HEK293 (cell line): ENCODE measurements around the gene ACR.

ENCODE experiments used
- CTCF ChIA-PET: fragments of 350-600 bp; formaldehyde crosslinking; extraction: SDS; loops from one replicate; lab custom pipeline; 2021; ENCODE audit warnings: antibody characterized with exemption; lab: Yijun Ruan, JAX
- POLR2A ChIA-PET: fragments of 300-600 bp; formaldehyde crosslinking; extraction: SDS; loops from one replicate; lab custom pipeline; 2020; ENCODE audit warnings: antibody characterized with exemption, inconsistent platforms; lab: Yijun Ruan, JAX
- H3K27ac ChIP-seq: fragments of 200-500 bp; sonication (Bioruptor generic); 2 replicates; pipeline ENCODE4 v1.5.1; 2014; ENCODE audit warnings: low read depth, low read length, control low read depth, inconsistent platforms; ENCODE audit errors: extremely low read depth
- H3K36me3 ChIP-seq, 2 experiments: fragments of 200-500 bp in 1 of 2; sonication (Bioruptor generic) in 1 of 2; 1 replicate in 1 of 2; 2 replicates in 1 of 2; pipeline ENCODE4 v1.5.1; 2014 to 2017; ENCODE audit warnings: inconsistent platforms in 2 of 2, low read length in 2 of 2; ENCODE audit not compliant: control insufficient read depth in 2 of 2, insufficient read depth in 1 of 2
- H3K4me1 ChIP-seq: fragments of 200-500 bp; sonication (Bioruptor generic); 2 replicates; pipeline ENCODE4 v1.5.1; 2014; ENCODE audit warnings: mild to moderate bottlenecking, low read length, inconsistent platforms; ENCODE audit not compliant: control insufficient read depth, insufficient read depth
- H3K4me3 ChIP-seq: 2 replicates; pipeline ENCODE4 v1.5.1; 2011; ENCODE audit warnings: low read depth, mild to moderate bottlenecking, control low read depth, low read length, moderate library complexity
- H3K9me3 ChIP-seq: fragments of 200-500 bp; sonication (Bioruptor generic); 2 replicates; pipeline ENCODE4 v1.5.1; 2014; ENCODE audit warnings: low read depth, low read length, inconsistent platforms; ENCODE audit not compliant: control insufficient read depth, insufficient read depth
- EGR2 ChIP-seq: fragments of 450-650 bp; formaldehyde crosslinking; IDR thresholded peaks from 2 replicates; pipeline ENCODE4 v1.5.1; 2016; ENCODE audit warnings: low read depth, missing biosample characterization, missing genetic modification characterization
- FEZF1 ChIP-seq: fragments of 450-650 bp; formaldehyde crosslinking; IDR thresholded peaks from 2 replicates; pipeline ENCODE4 v1.5.1; 2016; ENCODE audit warnings: missing biosample characterization, missing genetic modification characterization
- GLIS2 ChIP-seq: fragments of 450-650 bp; formaldehyde crosslinking; IDR thresholded peaks from 2 replicates; pipeline ENCODE4 v1.5.1; 2016; ENCODE audit warnings: missing biosample characterization, missing genetic modification characterization
- KLF16 ChIP-seq: fragments of 450-650 bp; formaldehyde crosslinking; IDR thresholded peaks from 2 replicates; pipeline ENCODE4 v1.5.1; 2017; ENCODE audit warnings: missing biosample characterization, missing genetic modification characterization
- KLF17 ChIP-seq: fragments of 450-650 bp; formaldehyde crosslinking; IDR thresholded peaks from 2 replicates; pipeline ENCODE4 v1.5.1; 2016; ENCODE audit warnings: missing biosample characterization, missing genetic modification characterization
- SALL2 ChIP-seq: fragments of 450-650 bp; formaldehyde crosslinking; IDR thresholded peaks from 2 replicates; pipeline ENCODE4 v1.5.0; 2017; ENCODE audit warnings: missing biosample characterization, mild to moderate bottlenecking, missing genetic modification characterization, borderline replicate concordance
- SCRT2 ChIP-seq: fragments of 450-650 bp; formaldehyde crosslinking; IDR thresholded peaks from 2 replicates; pipeline ENCODE4 v1.5.1; 2016; ENCODE audit warnings: missing biosample characterization, missing genetic modification characterization
- ZBTB26 ChIP-seq: fragments of 450-650 bp; formaldehyde crosslinking; optimal IDR thresholded peaks from 2 replicates; pipeline ENCODE3; 2016; ENCODE audit warnings: missing biosample characterization, mild to moderate bottlenecking, missing genetic modification characterization
- ZEB2 ChIP-seq: fragments of 450-650 bp; formaldehyde crosslinking; IDR thresholded peaks from 2 replicates; pipeline ENCODE4 v1.5.1; 2016; ENCODE audit warnings: missing biosample characterization, missing genetic modification characterization
- ZFHX2 ChIP-seq: fragments of 450-650 bp; formaldehyde crosslinking; conservative IDR thresholded peaks from 2 replicates; pipeline ENCODE4 v1.5.1; 2016; ENCODE audit warnings: missing biosample characterization, missing genetic modification characterization
- ZNF155 ChIP-seq: fragments of 450-650 bp; formaldehyde crosslinking; IDR thresholded peaks from 2 replicates; pipeline ENCODE4 v1.5.1; 2016; ENCODE audit warnings: missing biosample characterization, missing genetic modification characterization
- ZNF223 ChIP-seq: fragments of 450-650 bp; formaldehyde crosslinking; IDR thresholded peaks from 2 replicates; pipeline ENCODE4 v1.5.1; 2016; ENCODE audit warnings: missing biosample characterization, missing genetic modification characterization
- ZNF248 ChIP-seq: fragments of 450-650 bp; formaldehyde crosslinking; IDR thresholded peaks from 2 replicates; pipeline ENCODE4 v1.5.1; 2017; ENCODE audit warnings: missing biosample characterization, missing genetic modification characterization
- ZNF335 ChIP-seq: fragments of 450-650 bp; formaldehyde crosslinking; conservative IDR thresholded peaks from 2 replicates; pipeline ENCODE4 v1.5.1; 2016; ENCODE audit warnings: missing biosample characterization, missing genetic modification characterization
- ZNF426 ChIP-seq: fragments of 450-650 bp; formaldehyde crosslinking; IDR thresholded peaks from 2 replicates; pipeline ENCODE4 v1.5.1; 2017; ENCODE audit warnings: missing biosample characterization, missing genetic modification characterization, mild to moderate bottlenecking, inconsistent platforms, moderate library complexity
- ZNF558 ChIP-seq: fragments of 450-650 bp; formaldehyde crosslinking; IDR thresholded peaks from 2 replicates; pipeline ENCODE4 v1.5.1; 2016; ENCODE audit warnings: missing biosample characterization, missing genetic modification characterization
- ZNF596 ChIP-seq: fragments of 450-650 bp; IDR thresholded peaks from 2 replicates; pipeline ENCODE4 v1.5.0; 2018; ENCODE audit warnings: missing biosample characterization, mild to moderate bottlenecking, missing genetic modification characterization, moderate library complexity
- ZNF692 ChIP-seq: fragments of 450-650 bp; formaldehyde crosslinking; IDR thresholded peaks from 2 replicates; pipeline ENCODE4 v1.5.1; 2016; ENCODE audit warnings: missing biosample characterization, missing genetic modification characterization
- ZNF843 ChIP-seq: fragments of 450-650 bp; formaldehyde crosslinking; IDR thresholded peaks from 2 replicates; pipeline ENCODE4 v1.5.1; 2016; ENCODE audit warnings: missing biosample characterization, missing genetic modification characterization
- TF ChIP-seq, protein P1 (sequence below): fragments of 450-650 bp; formaldehyde crosslinking; IDR thresholded peaks from 2 replicates; pipeline ENCODE4 v1.5.1; 2016; ENCODE audit warnings: missing biosample characterization, missing genetic modification characterization

Gene ACR

GRCh38 chr22:50729391-50730012, 8.5 kb upstream of the ACR start:
- ChIA-PET CTCF (interaction anchor here (0.6 kb wide), 1 partner anchor 89 kb away, joined by 3 read pairs; no protein-coding TSS in a partner anchor), POLR2A (no interaction called here)
- Histone ChIP-seq H3K27ac (no peak overlapping the region), H3K9me3 (no peaks in the 10 kb centered on the region), H3K36me3 (peaks cover 0 to 23% of the 10 kb centered on the region in 2 experiments; a peak in 1 of 3 replicates), H3K4me3 (no peak overlapping the region), H3K4me1 (no peaks in the 10 kb centered on the region)
- no peak for TF ChIP-seq ZNF843
- TF ChIP-seq ZNF155 (tag by site-specific recombination): no peak
- TF ChIP-seq FEZF1: no peak
- TF ChIP-seq ZNF223 (tag by site-specific recombination): no peak
- TF ChIP-seq SCRT2: no peak
- TF ChIP-seq ZNF558 (tag by site-specific recombination): no peak
- TF ChIP-seq ZNF335 (tag by site-specific recombination): no peak
- TF ChIP-seq GLIS2: no peak
- no peak for TF ChIP-seq ZNF596 (tag by site-specific recombination)
- TF ChIP-seq ZEB2 (tag by site-specific recombination): no peak
- TF ChIP-seq ZNF692 (tag by site-specific recombination): no peak
- TF ChIP-seq ZBTB26 (tag by site-specific recombination): no peak
- no peak for TF ChIP-seq EGR2 (tag by site-specific recombination)
- no peak for TF ChIP-seq SALL2
- TF ChIP-seq ZNF426 (tag by site-specific recombination): no peak
- no peak for TF ChIP-seq KLF16 (tag by site-specific recombination)
- TF ChIP-seq KLF17: no peak
- no peak for TF ChIP-seq ZFHX2 (tag by site-specific recombination)
- TF ChIP-seq, protein P1, sequence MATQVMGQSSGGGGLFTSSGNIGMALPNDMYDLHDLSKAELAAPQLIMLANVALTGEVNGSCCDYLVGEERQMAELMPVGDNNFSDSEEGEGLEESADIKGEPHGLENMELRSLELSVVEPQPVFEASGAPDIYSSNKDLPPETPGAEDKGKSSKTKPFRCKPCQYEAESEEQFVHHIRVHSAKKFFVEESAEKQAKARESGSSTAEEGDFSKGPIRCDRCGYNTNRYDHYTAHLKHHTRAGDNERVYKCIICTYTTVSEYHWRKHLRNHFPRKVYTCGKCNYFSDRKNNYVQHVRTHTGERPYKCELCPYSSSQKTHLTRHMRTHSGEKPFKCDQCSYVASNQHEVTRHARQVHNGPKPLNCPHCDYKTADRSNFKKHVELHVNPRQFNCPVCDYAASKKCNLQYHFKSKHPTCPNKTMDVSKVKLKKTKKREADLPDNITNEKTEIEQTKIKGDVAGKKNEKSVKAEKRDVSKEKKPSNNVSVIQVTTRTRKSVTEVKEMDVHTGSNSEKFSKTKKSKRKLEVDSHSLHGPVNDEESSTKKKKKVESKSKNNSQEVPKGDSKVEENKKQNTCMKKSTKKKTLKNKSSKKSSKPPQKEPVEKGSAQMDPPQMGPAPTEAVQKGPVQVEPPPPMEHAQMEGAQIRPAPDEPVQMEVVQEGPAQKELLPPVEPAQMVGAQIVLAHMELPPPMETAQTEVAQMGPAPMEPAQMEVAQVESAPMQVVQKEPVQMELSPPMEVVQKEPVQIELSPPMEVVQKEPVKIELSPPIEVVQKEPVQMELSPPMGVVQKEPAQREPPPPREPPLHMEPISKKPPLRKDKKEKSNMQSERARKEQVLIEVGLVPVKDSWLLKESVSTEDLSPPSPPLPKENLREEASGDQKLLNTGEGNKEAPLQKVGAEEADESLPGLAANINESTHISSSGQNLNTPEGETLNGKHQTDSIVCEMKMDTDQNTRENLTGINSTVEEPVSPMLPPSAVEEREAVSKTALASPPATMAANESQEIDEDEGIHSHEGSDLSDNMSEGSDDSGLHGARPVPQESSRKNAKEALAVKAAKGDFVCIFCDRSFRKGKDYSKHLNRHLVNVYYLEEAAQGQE (tag by site-specific recombination): no peak
- no peak for TF ChIP-seq ZNF248
